Neuronal stem cell (in vitro differentiated cells): ENCODE measurements around the gene ASIP.
"Not testable (repeated sequence)": the region's sequence is repeated elsewhere in the genome, so short reads cannot be mapped to it uniquely, and the experiment has no call there.

Experiments
- DNase-seq: peaks from one replicate; pipeline ENCODE4 v3.0.0-alpha.2; 2013; ENCODE audit warnings: low spot score
- H2AFZ ChIP-seq: one replicate; pipeline ENCODE4 v1.6.1; 2013; ENCODE audit warnings: mild to moderate bottlenecking, low read length, inconsistent platforms
- H2AK5ac ChIP-seq: 2 replicates; pipeline ENCODE4 v1.6.1; 2013; ENCODE audit warnings: low read depth, mild to moderate bottlenecking, inconsistent platforms, low read length, moderate library complexity, mixed read lengths
- H2BK120ac ChIP-seq: 2 replicates; pipeline ENCODE4 v1.6.1; 2013; ENCODE audit warnings: low read depth, mild to moderate bottlenecking, inconsistent platforms, low read length, moderate library complexity, mixed read lengths
- H2BK12ac ChIP-seq: one replicate; pipeline ENCODE4 v1.6.1; 2013; ENCODE audit warnings: low read length, inconsistent platforms
- H2BK15ac ChIP-seq: 2 replicates; pipeline ENCODE4 v1.6.1; 2013; ENCODE audit warnings: mild to moderate bottlenecking, low read length, inconsistent platforms, mixed read lengths
- H2BK5ac ChIP-seq: one replicate; pipeline ENCODE4 v1.6.1; 2013; ENCODE audit warnings: inconsistent platforms, mild to moderate bottlenecking, low read length, moderate library complexity
- H3K14ac ChIP-seq: one replicate; pipeline ENCODE4 v1.6.1; 2013; ENCODE audit warnings: low read length, inconsistent platforms
- H3K18ac ChIP-seq: 2 replicates; pipeline ENCODE4 v1.6.1; 2013; ENCODE audit warnings: low read length, inconsistent platforms
- H3K23ac ChIP-seq: 2 replicates; pipeline ENCODE4 v1.6.1; 2013; ENCODE audit warnings: low read depth, mild to moderate bottlenecking, mixed read lengths, low read length, inconsistent platforms; ENCODE audit not compliant: poor library complexity
- H3K27ac ChIP-seq: replicated peaks from 3 replicates; pipeline ENCODE4 v1.5.1; 2013; ENCODE audit warnings: low read length, inconsistent platforms
- H3K27me3 ChIP-seq, 3 experiments: 2 replicates each; pipeline ENCODE4 v1.6.1; 2013; ENCODE audit warnings: low read length in 3 of 3, mild to moderate bottlenecking in 2 of 3, inconsistent platforms in 1 of 3, low read depth in 1 of 3, mixed read lengths in 1 of 3, moderate library complexity in 1 of 3; ENCODE audit not compliant: control insufficient read depth in 3 of 3, insufficient read depth in 3 of 3
- H3K36me3 ChIP-seq, 2 donors: replicated peaks in 1 of 2; 2 replicates each; pipeline ENCODE4 v1.6.1; 2013; ENCODE audit warnings: low read length in 2 of 2; ENCODE audit not compliant: control insufficient read depth in 2 of 2, insufficient read depth in 2 of 2
- H3K4ac ChIP-seq: 2 replicates; pipeline ENCODE4 v1.6.1; 2013; ENCODE audit warnings: inconsistent platforms, mild to moderate bottlenecking, low read length, moderate library complexity
- H3K4me1 ChIP-seq, 2 donors: 1 replicate in 1 of 2; 2 replicates in 1 of 2; pipeline ENCODE4 v1.6.1; 2013; ENCODE audit warnings: low read length in 2 of 2, low read depth in 1 of 2; ENCODE audit not compliant: control insufficient read depth in 2 of 2, insufficient read depth in 1 of 2
- H3K4me2 ChIP-seq: one replicate; pipeline ENCODE4 v1.6.1; 2013; ENCODE audit warnings: mild to moderate bottlenecking, low read length, inconsistent platforms; ENCODE audit not compliant: insufficient read depth, poor library complexity, severe bottlenecking
- H3K4me3 ChIP-seq, 2 donors: 2 replicates each; pipeline ENCODE4 v1.5.1; 2013; ENCODE audit warnings: low read length in 2 of 2, mild to moderate bottlenecking in 2 of 2, inconsistent platforms in 1 of 2, moderate library complexity in 1 of 2
- H3K79me1 ChIP-seq: one replicate; pipeline ENCODE4 v1.6.1; 2013; ENCODE audit warnings: low read depth, mild to moderate bottlenecking, inconsistent platforms, low read length, moderate library complexity
- H3K9ac ChIP-seq: one replicate; pipeline ENCODE4 v1.6.1; 2013; ENCODE audit warnings: mild to moderate bottlenecking, low read depth, low read length, inconsistent platforms; ENCODE audit not compliant: poor library complexity
- H3K9me3 ChIP-seq, 2 donors: replicated peaks in 1 of 2; 2 replicates each; pipeline versions ENCODE3 to v1.6.1; 2013; ENCODE audit warnings: low read length in 2 of 2, mild to moderate bottlenecking in 2 of 2, inconsistent platforms in 1 of 2, low read depth in 1 of 2, mixed read lengths in 1 of 2, moderate library complexity in 1 of 2; ENCODE audit not compliant: control insufficient read depth in 2 of 2, insufficient read depth in 1 of 2
- H4K8ac ChIP-seq: one replicate; pipeline ENCODE4 v1.6.1; 2013; ENCODE audit warnings: low read depth, mild to moderate bottlenecking, inconsistent platforms, low read length, moderate library complexity
- H4K91ac ChIP-seq: one replicate; pipeline ENCODE4 v1.6.1; 2013; ENCODE audit warnings: low read length, low read depth, mild to moderate bottlenecking, inconsistent platforms; ENCODE audit not compliant: poor library complexity
- WGBS, 2 donors: extraction: QIAGEN DNeasy Blood & Tissue Kit; methylation state at CpG; one replicate each; pipeline ENCODE4 v1.1.7; 2013; ENCODE audit warnings: missing lambda C conversion rate in 2 of 2, mixed read lengths in 1 of 2; ENCODE audit not compliant: insufficient read length in 2 of 2, insufficient replicate concordance in 1 of 2; ENCODE audit errors: extremely low coverage in 2 of 2; 5-methylcytosine and 5-hydroxymethylcytosine counted together

ASIP gene

DNA sequence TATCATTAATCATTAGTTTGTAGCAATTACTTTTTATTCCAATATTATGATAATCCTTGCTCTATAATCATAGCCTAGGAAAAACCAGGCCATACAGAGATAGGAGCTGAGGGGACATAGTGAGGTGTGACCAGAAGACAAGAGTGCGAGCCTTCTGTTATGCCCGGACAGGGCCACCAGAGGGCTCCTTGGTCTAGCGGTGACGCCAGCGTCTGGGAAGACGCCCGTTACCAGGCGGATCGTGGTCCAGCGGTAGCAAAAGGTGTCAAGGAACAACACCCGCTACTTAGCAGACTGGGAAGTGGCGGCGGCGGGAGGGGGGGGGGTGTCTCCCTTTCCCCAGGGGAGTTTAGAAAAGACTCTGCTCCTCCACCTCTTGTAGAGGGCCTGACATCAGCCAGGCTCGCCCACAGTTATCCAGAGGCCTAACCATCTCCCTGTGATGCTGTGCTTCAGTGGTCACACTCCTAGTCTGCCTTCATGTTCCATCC, 57.1 kb downstream of the ASIP start:
- H3K4me3 ChIP-seq, H4K8ac ChIP-seq, H3K23ac ChIP-seq, H3K27ac ChIP-seq, H2AK5ac ChIP-seq, H3K14ac ChIP-seq, H2BK5ac ChIP-seq, H3K18ac ChIP-seq, H4K91ac ChIP-seq, H3K9me3 ChIP-seq, H3K9ac ChIP-seq, DNase-seq, H2BK12ac ChIP-seq, H3K27me3 ChIP-seq, H2AFZ ChIP-seq, H2BK120ac ChIP-seq, H2BK15ac ChIP-seq, H3K4me2 ChIP-seq, H3K4ac ChIP-seq: not testable (repeated sequence)
- peaks cover 13 to 67% of the 10 kb centered on the region in 2 donors for H3K36me3 ChIP-seq
- H3K79me1 ChIP-seq, result peaks cover 13% of the 10 kb centered on the region
- H3K4me1 ChIP-seq, result peaks cover 3 to 13% of the 10 kb centered on the region in 2 donors
- no CpG with 5 or more reads among the region's 15 CpGs for WGBS, 2 donors

- no peak for DNase-seq
- Histone ChIP-seq H3K23ac (no peak overlapping the region), H2BK15ac (no peak overlapping the region), H4K91ac (no peak overlapping the region), H3K9me3 (peaks cover 2 to 3% of the 10 kb centered on the region in 2 donors), H2AFZ (no peak overlapping the region), H2BK5ac (no peak overlapping the region), H3K36me3 (peaks cover 5 to 54% of the 10 kb centered on the region in 2 donors), H3K4me3 (no peak overlapping the region), H3K14ac (no peak overlapping the region), H2AK5ac (no peak overlapping the region), H3K9ac (no peak overlapping the region), H2BK120ac (no peak overlapping the region), H3K27ac (no peak overlapping the region), H3K27me3 (no peaks in the 10 kb centered on the region), H3K4me1 (peaks cover 3 to 13% of the 10 kb centered on the region in 2 donors), H3K79me1 (peaks cover 13% of the 10 kb centered on the region), H3K4me2 (no peak overlapping the region), H2BK12ac (no peak overlapping the region), H3K18ac (no peak overlapping the region), H3K4ac (no peak overlapping the region), H4K8ac (no peak overlapping the region)
- WGBS, 2 donors, result no CpG with 5 or more reads among the region's 11 CpGs
Observed at GRCh38 chr20:34299556-34300255, 58.5 kb downstream of the ASIP start.

GRCh38 chr20:34300256-34300806, 59.1 kb downstream of the ASIP start:
- H3K9me3 ChIP-seq, result peaks cover 2 to 3% of the 10 kb centered on the region in 2 donors
- no peak overlapping the region for H4K8ac ChIP-seq
- H3K27me3 ChIP-seq, result no peaks in the 10 kb centered on the region
- H3K14ac ChIP-seq, result no peak overlapping the region
- no CpG with 5 or more reads among the region's 3 CpGs for WGBS, 2 donors
- no peak overlapping the region for H2BK12ac ChIP-seq
- H2AFZ ChIP-seq, result no peak overlapping the region
- no peak overlapping the region for H3K27ac ChIP-seq
- H3K4ac ChIP-seq, result no peak overlapping the region
- H2BK120ac ChIP-seq, result no peak overlapping the region
- no peak overlapping the region for H4K91ac ChIP-seq
- H3K4me2 ChIP-seq, result no peak overlapping the region
- peaks cover 12% of the 10 kb centered on the region for H3K79me1 ChIP-seq
- H3K18ac ChIP-seq, result no peak overlapping the region
- H3K4me3 ChIP-seq, result no peak overlapping the region
- no peak overlapping the region for H3K23ac ChIP-seq
- no peak overlapping the region for H2BK5ac ChIP-seq
- no peak overlapping the region for H2AK5ac ChIP-seq
- H3K4me1 ChIP-seq, result peaks cover 3 to 13% of the 10 kb centered on the region in 2 donors
- no peak for DNase-seq
- no peak overlapping the region for H2BK15ac ChIP-seq
- no peak overlapping the region for H3K9ac ChIP-seq
- peaks cover 3 to 47% of the 10 kb centered on the region in 2 donors for H3K36me3 ChIP-seq

GRCh38 chr20:34300809-34301586, 59.8 kb downstream of the ASIP start:
- Histone ChIP-seq H3K4me1 (peaks cover 3 to 13% of the 10 kb centered on the region in 2 donors), H4K8ac (no peak overlapping the region), H3K18ac (no peak overlapping the region), H3K27ac (no peak overlapping the region), H3K4ac (no peak overlapping the region), H2BK15ac (no peak overlapping the region), H3K23ac (no peak overlapping the region), H4K91ac (no peak overlapping the region), H3K4me3 (peak overlapping the region in 1 of 2 donors; percentile 80), H2BK120ac (no peak overlapping the region), H2BK12ac (no peak overlapping the region), H3K79me1 (peaks cover 11% of the 10 kb centered on the region), H3K9ac (no peak overlapping the region), H3K14ac (no peak overlapping the region), H3K4me2 (no peak overlapping the region), H2AFZ (no peak overlapping the region), H2AK5ac (no peak overlapping the region), H3K9me3 (peaks cover 2 to 3% of the 10 kb centered on the region in 2 donors), H2BK5ac (no peak overlapping the region), H3K36me3 (peaks cover 3 to 41% of the 10 kb centered on the region in 2 donors), H3K27me3 (no peaks in the 10 kb centered on the region)
- no CpG with 5 or more reads among the region's 7 CpGs for WGBS, 2 donors
- no peak for DNase-seq
